Dermis microvascular lymphatic vessel endothelial cell (primary cell): ENCODE results near the gene HBQ1. TPM values are rescaled to one million over a fixed set of nuclear protein-coding genes. Genes with fewer than 3 reads are reported as not detected.
"Not testable (repeated sequence)": the region's sequence is repeated elsewhere in the genome, so short reads cannot be mapped to it uniquely, and the experiment has no call there.

Experiments used
- DNase-seq, 2 donors: peaks; one replicate each; pipeline versions ENCODE4 v3.0.0 to v3.0.0-alpha.2; 2010; ENCODE audit warnings: low read depth in 2 of 2
- total RNA-seq: library from RNA; depleted of rRNA; stranded (reverse); fragments of >200 nt; gene quantifications from 2 replicates; pipeline ENCODE4 v1.2.1, GENCODE V29; 2014

The HBQ1 gene
- total RNA-seq, 1 donor from 2014 or later, result 1.4 TPM

DNA sequence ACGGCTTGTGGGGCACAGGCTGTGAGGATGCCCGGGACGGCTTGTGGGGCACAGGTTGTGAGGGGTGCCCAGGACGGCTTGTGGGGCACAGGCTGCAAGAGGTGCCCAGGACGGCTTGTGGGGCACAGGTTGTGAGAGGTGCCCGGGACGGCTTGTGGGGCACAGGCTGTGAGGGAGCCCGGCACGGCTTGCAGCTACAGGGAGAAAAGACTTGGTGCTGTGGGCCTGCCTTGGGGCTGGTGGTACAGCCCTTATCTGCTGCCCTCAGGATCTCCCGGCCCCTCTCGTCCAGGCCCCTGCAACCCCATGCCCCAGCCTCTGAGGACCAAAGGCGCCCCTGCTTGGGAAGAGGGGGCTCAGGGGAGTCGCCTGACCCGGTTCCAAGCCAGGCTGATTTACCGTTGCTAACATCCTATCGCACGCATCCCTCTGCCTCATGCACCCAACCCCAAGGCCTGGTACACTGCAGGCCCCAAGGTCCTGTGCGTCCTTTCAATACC is 19.5 kb upstream of the HBQ1 start:
- no peak for DNase-seq

DNA sequence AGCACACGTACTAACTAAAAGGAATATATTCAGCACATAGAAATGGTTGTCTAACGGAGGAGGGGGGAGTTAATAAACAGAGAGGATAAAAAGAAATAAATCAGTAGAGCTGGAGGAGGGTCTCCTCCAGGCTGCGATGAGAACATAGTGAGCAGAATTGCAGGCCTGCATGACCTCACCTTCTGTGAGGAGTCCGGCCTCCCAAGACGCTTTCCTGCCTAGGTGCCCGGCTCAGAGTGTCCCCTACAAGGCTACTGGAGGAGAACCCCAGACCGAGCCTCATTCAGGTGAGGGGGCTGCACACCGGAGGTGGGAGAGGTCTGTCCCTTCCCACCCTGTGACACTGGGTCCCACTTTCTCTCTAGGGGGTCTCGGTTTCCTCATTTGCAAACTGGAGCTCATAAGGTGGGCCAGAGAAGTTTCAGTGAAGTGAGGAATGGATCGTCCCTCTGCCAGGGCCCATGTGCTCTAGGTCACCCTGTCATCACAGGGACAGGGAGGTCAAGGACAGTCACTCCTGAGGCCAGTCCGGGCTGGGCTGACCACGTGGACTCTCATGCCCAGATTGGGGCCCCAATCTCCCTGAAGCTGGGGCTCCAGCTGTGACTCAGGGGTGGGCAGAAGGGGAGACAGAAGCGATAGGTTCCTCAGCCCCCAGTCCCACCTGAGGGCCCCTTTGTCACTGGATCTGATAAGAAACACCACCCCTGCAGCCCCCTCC is 17.8 kb upstream of the HBQ1 start:
- no peak for DNase-seq

DNA sequence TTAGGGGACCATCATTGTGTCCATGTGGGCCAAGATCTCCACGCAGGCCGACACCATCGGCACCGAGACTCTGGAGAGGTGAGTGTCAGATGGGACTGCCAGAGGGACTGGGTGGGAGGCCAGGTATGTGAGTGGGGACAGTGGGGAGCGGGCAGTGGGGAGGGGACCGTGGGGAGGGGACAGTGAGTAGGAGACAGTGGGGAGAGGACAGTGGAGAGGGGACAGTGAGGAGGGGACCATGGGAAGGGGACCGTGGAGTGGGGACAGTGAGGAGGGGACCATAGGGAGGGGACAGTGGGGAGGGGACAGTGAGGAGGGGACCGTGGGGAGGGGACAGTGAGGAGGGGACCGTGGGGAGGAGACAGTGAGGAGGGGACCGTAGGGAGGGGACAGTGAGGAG is 17.1 kb upstream of the HBQ1 start:
- not testable (repeated sequence) for DNase-seq

DNA sequence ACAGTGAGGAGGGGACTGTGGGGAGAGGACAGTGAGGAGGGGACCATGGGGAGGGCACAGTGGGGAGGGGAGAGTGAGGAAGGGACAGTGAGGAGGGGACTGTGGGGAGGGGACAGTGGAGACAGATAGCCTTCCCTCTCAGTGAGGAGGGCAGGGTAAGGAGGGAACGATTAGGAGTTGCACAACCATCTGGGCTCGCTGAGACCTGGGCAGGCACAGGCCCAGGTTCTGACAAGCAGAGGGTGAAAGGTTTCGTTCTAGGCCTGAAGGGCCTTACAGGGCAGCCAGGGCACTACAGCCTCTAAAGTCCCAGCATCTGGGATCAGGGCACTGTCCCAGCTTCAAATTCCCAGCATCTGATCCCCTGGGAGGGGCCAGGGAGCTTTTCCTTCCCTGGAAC is 16.6 kb upstream of the HBQ1 start:
- not testable (repeated sequence) for DNase-seq

DNA sequence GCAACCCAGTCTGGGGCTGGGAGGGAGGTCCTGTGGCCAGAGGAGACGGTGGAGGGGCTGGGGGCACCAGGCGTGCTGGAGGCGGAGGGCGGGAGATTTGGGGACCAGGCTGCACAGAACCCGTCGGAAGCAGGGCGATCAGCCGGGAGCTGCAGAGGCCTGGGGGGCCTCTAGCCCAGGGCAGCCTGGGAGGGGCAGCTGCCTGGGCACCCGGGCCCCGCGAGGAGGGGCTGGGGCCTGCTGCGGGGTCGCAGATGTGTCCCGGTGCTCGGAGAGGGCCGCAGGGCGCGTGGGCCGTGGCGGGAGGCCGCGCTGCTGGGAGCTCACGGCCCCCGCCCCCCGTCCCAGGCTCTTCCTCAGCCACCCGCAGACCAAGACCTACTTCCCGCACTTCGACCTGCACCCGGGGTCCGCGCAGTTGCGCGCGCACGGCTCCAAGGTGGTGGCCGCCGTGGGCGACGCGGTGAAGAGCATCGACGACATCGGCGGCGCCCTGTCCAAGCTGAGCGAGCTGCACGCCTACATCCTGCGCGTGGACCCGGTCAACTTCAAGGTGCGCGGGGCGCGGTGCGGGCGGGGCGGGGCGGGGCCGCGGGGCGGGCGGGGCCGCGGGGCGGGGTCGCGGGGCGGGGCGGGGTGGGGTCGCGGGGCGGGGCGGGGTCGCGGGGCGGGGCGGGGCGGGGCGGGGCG is 16.0 kb upstream of the HBQ1 start:
- not testable (repeated sequence) for DNase-seq

DNA sequence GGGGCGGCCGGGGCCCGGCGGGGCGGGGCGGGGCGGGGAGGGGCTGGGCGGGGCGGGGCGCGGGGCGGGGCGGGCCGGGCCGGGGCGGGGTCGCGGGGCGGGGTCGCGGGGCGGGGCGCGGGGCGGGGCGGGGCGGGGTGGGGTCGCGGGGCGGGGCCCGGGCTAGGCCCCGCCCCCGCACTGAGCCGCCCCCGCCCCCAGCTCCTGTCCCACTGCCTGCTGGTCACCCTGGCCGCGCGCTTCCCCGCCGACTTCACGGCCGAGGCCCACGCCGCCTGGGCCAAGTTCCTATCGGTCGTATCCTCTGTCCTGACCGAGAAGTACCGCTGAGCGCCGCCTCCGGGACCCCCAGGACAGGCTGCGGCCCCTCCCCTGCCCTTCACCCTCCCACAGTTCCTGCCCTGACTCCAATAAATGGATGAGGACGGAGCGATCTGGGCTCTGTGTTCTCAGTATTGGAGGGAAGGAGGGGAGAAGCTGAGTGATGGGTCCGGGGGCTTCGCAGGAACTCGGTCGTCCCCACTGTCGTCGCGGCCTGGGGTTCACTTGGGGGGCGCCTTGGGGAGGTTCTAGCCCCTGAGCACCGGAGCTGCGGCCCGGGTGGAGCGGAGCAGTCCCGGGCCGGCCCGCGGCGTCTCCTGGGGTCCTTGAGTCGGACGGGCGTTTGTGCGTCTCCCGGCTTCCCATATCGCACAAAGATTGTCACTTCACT is 15.3 kb upstream of the HBQ1 start:
- DNase-seq, result no peak

DNA sequence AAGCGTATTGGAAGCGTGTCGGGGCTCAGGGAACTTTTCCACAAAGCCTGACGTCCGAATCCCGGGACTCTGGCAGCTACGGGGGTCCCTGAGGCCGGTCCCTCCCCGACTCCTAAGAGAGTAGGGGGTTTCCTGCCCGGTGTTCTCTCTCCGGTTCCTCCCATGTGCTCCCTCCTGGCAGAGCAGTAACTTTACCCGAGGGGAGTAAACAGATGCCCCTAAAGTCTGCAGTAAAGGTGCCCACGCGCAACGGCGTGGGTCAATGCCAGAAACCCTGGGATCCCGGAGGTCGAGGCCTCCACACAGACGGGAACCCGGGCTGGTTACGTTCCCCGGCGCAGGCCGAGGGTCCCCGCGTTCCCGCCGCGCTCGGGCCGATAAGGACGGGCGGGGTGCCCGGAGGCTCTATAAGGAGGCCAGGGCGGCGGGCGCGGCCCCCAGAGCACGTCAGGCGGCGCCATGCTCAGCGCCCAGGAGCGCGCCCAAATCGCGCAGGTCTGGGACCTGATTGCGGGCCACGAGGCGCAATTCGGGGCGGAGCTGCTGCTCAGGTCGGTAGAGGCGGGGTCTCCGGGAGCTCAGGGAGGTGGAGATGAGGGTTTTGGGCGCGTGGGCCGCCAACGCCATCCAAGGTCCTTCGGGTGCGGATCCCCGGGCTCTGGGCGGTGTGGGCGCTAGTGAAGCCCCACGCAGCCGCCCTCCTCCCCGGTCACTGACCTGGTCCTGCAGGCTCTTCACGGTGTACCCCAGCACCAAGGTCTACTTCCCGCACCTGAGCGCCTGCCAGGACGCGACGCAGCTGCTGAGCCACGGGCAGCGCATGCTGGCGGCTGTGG is 14.5 kb upstream of the HBQ1 start, which contains the start of gene HBM:
HBM (plus strand) TSS at position 440 of the 836 bp plus-strand sequence; CDS start at position 460, 20 bp downstream.
- no peak for DNase-seq

DNA sequence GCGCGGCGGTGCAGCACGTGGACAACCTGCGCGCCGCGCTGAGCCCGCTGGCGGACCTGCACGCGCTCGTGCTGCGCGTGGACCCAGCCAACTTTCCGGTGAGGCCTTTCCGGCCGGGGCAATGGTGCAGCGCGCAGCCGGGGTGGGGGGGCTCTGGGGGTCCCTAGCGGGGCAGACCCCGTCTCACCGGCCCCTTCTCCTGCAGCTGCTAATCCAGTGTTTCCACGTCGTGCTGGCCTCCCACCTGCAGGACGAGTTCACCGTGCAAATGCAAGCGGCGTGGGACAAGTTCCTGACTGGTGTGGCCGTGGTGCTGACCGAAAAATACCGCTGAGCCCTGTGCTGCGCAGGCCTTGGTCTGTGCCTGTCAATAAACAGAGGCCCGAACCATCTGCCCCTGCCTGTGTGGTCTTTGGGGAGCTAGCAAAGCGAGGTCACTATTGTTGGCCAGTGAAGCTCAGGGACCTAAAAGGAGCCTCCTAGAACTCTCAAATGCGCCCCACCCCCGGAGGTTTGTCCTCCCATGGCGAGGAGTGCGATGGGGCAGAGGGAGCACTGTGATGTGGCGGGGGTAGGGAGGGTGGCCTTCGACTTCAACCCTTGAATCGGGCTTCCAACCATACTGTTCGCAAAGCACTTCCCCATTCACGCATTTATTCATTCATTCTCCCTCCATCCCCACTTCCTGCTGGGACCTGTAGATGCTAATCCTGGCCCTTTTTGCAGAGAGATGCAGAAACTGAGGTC is 13.7 kb upstream of the HBQ1 start:
- no peak for DNase-seq

DNA sequence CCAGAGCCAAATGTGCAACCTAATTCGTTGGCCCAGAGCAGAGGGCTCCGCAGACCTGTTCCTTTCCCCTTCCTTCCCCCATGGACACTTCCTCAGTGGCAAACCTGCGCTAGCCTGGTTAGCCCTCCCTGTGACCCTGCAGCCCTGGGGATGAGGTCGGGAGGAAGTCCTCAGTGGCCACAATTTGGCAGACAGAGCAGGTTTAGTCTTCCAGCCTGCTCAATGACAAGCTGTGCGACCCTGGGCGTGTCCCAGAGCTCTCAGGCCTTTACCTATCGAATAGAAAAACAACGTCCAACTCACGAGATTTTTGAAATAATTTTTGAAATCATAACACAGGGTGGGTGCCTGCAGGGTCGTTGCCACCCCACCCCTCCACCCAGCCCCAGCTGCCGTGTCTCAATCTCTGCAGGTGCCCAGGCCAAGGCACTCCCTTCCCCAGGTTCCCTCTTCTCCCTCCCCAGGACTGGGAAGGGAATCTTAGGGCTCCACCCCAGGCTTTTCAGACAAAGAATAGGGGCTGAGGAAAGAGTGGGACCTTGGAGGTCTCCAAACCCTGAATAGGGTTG is 13.1 kb upstream of the HBQ1 start:
- DNase-seq, result no peak

DNA sequence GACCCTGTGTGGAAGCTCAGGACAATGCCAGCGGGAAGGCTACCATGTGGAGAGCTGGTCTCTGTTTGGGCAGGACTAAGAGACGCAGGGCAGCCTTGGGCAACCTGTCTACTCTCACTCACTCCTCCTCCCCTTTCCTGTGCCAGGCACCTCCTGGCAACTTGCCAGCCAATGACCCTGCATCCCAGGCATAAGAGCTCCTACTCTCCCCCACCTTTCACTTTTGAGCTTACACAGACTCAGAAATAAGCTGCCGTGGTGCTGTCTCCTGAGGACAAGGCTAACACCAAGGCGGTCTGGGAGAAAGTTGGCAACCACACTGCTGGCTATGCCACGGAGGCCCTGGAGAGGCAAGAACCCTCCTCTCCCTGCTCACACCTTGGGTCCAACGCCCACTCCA is 11.8 kb upstream of the HBQ1 start:
- no peak for DNase-seq

DNA sequence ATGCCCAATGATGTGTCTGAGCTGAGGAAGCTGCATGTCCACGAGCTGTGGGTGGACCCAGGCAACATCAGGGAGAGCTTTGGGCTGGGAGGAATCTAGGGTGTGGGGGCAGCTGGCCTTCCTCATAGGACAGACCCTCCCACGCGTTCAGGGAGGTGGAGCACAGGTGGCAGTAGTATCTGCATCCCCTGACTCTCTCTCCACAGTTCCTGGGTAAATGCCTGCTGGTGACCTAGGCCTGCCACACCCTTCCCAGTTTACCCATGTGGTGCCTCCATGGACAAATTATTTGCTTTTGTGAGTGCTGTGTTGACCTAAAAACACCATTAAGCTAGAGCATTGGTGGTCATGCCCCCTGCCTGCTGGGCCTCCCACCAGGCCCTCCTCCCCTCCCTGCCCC is 11.2 kb upstream of the HBQ1 start:
- DNase-seq, result no peak

DNA sequence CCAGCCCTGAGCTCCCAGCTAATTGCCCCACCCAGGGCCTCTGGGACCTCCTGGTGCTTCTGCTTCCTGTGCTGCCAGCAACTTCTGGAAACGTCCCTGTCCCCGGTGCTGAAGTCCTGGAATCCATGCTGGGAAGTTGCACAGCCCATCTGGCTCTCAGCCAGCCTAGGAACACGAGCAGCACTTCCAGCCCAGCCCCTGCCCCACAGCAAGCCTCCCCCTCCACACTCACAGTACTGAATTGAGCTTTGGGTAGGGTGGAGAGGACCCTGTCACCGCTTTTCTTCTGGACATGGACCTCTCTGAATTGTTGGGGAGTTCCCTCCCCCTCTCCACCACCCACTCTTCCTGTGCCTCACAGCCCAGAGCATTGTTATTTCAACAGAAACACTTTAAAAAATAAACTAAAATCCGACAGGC is 10.2 kb upstream of the HBQ1 start:
- DNase-seq, result peak in 1 of 2 donors; percentile 21

DNA sequence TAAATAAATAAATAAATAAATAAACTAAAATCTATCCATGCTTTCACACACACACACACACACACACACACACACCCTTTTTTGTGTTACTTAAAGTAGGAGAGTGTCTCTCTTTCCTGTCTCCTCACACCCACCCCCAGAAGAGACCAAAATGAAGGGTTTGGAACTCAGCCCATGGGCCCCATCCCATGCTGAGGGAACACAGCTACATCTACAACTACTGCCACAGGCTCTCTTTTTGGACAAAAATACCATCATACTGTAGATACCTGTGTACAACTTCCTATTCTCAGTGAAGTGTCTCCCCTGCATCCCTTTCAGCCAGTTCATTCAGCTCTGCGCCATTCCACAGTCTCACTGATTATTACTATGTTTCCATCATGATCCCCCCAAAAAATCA is 9.5 kb upstream of the HBQ1 start:
- no peak for DNase-seq

DNA sequence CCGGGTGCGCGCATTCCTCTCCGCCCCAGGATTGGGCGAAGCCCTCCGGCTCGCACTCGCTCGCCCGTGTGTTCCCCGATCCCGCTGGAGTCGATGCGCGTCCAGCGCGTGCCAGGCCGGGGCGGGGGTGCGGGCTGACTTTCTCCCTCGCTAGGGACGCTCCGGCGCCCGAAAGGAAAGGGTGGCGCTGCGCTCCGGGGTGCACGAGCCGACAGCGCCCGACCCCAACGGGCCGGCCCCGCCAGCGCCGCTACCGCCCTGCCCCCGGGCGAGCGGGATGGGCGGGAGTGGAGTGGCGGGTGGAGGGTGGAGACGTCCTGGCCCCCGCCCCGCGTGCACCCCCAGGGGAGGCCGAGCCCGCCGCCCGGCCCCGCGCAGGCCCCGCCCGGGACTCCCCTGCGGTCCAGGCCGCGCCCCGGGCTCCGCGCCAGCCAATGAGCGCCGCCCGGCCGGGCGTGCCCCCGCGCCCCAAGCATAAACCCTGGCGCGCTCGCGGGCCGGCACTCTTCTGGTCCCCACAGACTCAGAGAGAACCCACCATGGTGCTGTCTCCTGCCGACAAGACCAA is 7.8 kb upstream of the HBQ1 start, which contains the start of gene HBA2:
HBA2 (plus strand) TSS at position 503 of the 568 bp plus-strand sequence; CDS start at position 540, 37 bp downstream.
- not testable (repeated sequence) for DNase-seq

DNA sequence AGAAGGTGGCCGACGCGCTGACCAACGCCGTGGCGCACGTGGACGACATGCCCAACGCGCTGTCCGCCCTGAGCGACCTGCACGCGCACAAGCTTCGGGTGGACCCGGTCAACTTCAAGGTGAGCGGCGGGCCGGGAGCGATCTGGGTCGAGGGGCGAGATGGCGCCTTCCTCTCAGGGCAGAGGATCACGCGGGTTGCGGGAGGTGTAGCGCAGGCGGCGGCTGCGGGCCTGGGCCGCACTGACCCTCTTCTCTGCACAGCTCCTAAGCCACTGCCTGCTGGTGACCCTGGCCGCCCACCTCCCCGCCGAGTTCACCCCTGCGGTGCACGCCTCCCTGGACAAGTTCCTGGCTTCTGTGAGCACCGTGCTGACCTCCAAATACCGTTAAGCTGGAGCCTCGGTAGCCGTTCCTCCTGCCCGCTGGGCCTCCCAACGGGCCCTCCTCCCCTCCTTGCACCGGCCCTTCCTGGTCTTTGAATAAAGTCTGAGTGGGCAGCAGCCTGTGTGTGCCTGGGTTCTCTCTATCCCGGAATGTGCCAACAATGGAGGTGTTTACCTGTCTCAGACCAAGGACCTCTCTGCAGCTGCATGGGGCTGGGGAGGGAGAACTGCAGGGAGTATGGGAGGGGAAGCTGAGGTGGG is 6.9 kb upstream of the HBQ1 start:
- DNase-seq, result not testable (repeated sequence)

DNA sequence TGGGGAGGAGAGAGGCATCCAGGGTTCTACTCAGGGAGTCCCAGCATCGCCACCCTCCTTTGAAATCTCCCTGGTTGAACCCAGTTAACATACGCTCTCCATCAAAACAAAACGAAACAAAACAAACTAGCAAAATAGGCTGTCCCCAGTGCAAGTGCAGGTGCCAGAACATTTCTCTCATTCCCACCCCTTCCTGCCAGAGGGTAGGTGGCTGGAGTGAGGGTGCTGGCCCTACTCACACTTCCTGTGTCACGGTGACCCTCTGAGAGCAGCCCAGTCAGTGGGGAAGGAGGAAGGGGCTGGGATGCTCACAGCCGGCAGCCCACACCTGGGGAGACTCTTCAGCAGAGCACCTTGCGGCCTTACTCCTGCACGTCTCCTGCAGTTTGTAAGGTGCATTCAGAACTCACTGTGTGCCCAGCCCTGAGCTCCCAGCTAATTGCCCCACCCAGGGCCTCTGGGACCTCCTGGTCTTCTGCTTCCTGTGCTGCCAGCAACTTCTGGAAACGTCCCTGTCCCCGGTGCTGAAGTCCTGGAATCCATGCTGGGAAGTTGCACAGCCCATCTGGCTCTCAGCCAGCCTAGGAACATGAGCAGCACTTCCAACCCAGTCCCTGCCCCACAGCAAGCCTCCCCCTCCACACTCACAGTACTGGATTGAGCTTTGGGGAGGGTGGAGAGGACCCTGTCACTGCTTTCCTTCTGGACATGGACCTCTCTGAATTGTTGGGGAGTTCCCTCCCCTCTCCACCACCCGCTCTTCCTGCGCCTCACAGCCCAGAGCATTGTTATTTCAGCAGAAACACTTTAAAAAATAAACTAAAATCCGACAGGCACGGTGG is 6.1 kb upstream of the HBQ1 start:
- DNase-seq, result peak in 1 of 2 donors; percentile 26

DNA sequence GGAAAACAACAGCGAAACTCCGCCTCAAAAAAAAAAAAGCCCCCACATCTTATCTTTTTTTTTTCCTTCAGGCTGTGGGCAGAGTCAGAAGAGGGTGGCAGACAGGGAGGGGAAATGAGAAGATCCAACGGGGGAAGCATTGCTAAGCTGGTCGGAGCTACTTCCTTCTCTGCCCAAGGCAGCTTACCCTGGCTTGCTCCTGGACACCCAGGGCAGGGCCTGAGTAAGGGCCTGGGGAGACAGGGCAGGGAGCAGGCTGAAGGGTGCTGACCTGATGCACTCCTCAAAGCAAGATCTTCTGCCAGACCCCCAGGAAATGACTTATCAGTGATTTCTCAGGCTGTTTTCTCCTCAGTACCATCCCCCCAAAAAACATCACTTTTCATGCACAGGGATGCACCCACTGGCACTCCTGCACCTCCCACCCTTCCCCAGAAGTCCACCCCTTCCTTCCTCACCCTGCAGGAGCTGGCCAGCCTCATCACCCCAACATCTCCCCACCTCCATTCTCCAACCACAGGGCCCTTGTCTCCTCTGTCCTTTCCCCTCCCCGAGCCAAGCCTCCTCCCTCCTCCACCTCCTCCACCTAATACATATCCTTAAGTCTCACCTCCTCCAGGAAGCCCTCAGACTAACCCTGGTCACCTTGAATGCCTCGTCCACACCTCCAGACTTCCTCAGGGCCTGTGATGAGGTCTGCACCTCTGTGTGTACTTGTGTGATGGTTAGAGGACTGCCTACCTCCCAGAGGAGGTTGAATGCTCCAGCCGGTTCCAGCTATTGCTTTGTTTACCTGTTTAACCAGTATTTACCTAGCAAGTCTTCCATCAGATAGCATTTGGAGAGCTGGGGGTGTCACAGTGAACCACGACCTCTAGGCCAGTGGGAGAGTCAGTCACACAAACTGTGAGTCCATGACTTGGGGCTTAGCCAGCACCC is 5.0 kb upstream of the HBQ1 start:
- no peak for DNase-seq
